ENCODE data around the gene KSR1.

GRCh38 chr17:27660436-27660835 is 204.2 kb downstream of the KSR1 start:
- TF ChIP-seq CTCF (IDR thresholded peaks at IDR 0.05; ENCODE audit: insufficient read depth, low read depth, low read length), result no peak
- TF ChIP-seq EZH2 (IDR thresholded peaks at IDR 0.05; ENCODE audit: insufficient read depth, low read length), result no peak
